GM12864 (cell line): Measurements from ENCODE around the gene USP1.

Experiments
- DNase-seq: peaks from one replicate; pipeline ENCODE4 v3.0.0-alpha.2; 2011; ENCODE audit warnings: low read depth
- H3K4me3 ChIP-seq: 2 replicates; pipeline ENCODE4 v1.5.1; 2011; ENCODE audit warnings: mild to moderate bottlenecking, low read depth, low read length, control low read depth
- TF ChIP-seq, protein P1 (sequence below): IDR thresholded peaks from 2 replicates; pipeline ENCODE4 v1.5.1; 2011; ENCODE audit warnings: low read depth, mild to moderate bottlenecking, moderate library complexity, low read length, control low read depth, inconsistent platforms; ENCODE audit errors: missing control alignments

The USP1 gene

DNA sequence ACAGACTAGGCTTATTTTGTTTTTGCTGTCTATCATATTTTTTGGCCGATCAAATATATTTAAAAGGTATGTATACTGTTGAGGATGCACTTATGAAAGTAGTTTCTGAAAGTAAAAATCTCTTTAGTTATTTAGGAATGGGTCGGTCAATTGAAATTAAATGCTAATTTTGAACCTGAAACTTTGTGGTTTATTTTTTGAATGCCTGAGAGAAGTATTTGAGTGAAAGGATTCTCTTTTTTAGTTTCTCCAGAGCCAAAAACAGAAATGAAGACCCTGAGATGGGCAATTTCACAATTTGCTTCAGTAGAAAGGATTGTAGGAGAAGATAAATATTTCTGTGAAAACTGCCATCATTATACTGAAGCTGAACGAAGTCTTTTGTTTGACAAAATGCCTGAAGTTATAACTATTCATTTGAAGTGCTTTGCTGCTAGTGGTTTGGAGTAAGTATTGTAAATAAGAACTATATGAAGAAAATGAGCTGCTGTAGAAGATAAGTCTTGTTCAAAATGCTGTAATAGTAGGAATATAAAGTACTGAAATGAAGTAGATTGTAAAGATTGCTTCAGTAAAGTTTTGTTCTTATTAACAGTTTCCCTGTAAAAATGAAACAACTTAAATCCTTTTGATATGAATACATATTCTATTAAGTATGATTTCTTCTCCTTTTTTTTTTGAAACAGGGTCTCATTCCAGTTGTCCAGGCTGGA is 11.5 kb downstream of the USP1 start:
- TF ChIP-seq, protein P1, sequence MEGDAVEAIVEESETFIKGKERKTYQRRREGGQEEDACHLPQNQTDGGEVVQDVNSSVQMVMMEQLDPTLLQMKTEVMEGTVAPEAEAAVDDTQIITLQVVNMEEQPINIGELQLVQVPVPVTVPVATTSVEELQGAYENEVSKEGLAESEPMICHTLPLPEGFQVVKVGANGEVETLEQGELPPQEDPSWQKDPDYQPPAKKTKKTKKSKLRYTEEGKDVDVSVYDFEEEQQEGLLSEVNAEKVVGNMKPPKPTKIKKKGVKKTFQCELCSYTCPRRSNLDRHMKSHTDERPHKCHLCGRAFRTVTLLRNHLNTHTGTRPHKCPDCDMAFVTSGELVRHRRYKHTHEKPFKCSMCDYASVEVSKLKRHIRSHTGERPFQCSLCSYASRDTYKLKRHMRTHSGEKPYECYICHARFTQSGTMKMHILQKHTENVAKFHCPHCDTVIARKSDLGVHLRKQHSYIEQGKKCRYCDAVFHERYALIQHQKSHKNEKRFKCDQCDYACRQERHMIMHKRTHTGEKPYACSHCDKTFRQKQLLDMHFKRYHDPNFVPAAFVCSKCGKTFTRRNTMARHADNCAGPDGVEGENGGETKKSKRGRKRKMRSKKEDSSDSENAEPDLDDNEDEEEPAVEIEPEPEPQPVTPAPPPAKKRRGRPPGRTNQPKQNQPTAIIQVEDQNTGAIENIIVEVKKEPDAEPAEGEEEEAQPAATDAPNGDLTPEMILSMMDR = no peak
- no peak overlapping the region for H3K4me3 ChIP-seq
- DNase-seq = no peak

DNA sequence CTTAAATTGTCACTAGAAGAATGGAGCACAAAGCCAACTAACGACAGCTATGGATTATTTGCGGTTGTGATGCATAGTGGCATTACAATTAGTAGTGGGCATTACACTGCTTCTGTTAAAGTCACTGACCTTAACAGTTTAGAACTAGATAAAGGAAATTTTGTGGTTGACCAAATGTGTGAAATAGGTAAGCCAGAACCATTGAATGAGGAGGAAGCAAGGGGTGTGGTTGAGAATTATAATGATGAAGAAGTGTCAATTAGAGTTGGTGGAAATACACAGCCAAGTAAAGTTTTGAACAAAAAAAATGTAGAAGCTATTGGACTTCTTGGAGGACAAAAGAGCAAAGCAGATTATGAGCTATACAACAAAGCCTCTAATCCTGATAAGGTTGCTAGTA is 13.5 kb downstream of the USP1 start:
- DNase-seq = no peak
- H3K4me3 ChIP-seq = no peak overlapping the region
- TF ChIP-seq, protein P1 = no peak

DNA sequence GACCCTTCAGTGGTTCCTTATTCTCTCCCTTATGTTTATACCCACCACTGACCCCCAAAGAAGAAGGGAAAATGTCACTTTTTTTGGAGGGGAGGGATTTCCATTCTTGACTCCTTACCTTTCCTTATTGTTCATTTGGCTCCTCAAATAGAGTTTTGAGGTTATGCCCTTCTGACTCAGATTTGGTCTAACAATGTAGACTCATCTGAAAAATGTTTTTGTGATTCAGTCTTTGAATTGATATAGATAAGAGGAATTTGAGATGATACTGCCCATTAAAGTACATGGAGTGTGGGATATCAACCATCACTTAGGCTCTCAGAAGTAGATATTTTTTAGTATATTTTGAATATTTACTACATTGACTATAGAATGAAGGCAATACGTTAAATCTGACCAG is 16.1 kb downstream of the USP1 start:
- no peak for DNase-seq
- H3K4me3 ChIP-seq = no peak overlapping the region
- TF ChIP-seq, protein P1 = no peak

DNA sequence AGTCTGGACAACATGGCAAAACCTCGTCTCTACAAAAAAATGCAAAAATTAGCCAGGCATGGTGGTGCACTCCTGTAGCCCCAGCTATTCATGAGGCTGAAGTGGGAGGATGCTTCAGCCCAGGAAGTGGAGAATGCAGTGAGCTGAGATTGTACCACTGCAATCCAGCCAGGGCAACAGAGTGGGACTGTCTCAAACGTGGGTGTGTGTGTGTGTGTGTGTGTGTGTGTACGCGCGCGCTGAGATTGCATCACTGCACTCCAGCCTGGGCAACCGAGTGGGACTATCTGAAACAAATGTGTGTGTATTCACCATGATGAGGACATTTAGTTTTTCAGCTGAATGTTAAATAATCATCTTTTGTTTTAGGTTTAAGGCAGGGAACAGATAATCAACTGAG is 21.1 kb downstream of the USP1 start:
- TF ChIP-seq, protein P1 = no peak
- no peak for DNase-seq
- H3K4me3 ChIP-seq = no peak overlapping the region

DNA sequence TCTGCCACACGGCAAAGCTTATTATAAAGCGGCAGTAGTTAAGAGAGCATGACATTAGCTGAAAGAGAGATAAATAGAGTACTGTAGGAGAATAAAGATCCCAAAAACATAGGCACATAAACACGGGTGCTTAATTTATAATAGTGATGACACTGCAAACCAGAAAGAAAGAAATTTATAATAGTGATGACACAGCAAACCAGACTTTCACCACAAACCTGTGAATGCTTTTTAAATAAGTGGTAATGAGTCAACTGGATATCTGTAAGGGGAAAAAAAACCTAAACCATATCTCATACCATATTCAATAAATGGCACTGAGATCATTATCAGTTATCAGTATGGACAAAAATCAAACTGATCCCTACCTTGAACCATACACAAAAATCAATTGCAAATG is 25.5 kb downstream of the USP1 start:
- TF ChIP-seq, protein P1 = no peak
- H3K4me3 ChIP-seq = no peak overlapping the region
- DNase-seq = no peak

DNA sequence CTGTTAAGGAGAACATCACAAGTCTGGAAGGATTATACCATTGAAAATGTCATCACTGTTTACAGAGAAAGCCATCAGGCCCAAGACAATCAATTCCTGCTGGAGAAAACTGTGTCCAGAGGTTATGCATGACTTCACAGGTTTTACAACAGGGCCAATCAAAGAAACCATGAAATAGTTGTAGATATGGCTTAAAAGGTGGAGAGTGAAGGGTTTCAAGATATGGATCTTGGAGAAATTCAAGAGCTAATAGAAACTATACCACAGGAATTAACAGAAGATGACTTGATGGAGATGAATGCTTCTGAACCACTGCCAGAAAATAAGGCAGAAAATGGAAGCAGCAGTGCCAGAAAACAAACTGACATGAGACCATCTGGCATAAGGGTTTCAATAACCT is 30.2 kb downstream of the USP1 start:
- H3K4me3 ChIP-seq = no peak overlapping the region
- DNase-seq = no peak
- TF ChIP-seq, protein P1 = no peak

DNA sequence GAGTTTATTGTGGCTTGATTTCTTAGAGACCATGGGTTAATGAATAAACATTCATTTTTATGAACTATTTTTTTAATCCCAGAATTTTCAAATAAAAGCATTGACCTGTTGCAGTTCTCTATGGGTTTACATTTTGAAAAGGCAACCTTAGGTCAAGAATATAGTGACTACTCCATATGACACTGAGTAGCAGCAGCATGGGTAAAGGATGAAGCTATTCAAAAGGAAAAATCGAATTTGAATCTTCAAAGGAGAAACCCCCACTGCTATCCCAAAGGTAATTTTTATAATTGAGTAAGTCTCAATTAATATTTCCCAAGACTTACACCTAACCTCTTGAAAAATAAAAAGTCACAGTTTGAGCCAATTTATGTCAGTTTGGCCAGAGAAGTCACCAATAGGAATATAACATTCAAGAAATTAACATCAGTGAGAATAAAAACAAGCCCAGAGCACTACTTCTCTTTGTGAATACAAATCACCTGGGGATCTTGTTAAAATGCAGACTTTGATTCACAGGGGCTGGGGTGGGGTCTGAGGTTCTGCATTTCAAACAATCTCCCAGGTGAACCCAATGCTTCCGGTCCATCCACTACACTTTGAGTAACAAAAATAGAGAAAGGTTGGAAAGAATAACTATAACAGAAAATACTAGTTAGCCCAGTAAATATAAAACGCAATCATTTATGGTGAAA is 39.8 kb downstream of the USP1 start:
- TF ChIP-seq, protein P1 = no peak
- no peak overlapping the region for H3K4me3 ChIP-seq
- DNase-seq = no peak
